Endothelial cell of umbilical vein (primary cell): ENCODE measurements around the gene RNF151.

Experiments used
- EZH2 ChIP-seq: IDR thresholded peaks from 2 replicates; pipeline ENCODE4 v1.6.1; 2012; ENCODE audit warnings: borderline replicate concordance, low read depth, mild to moderate bottlenecking, moderate library complexity, low read length, inconsistent platforms; ENCODE audit not compliant: severe bottlenecking
- POLR2A ChIP-seq: IDR thresholded peaks from 2 replicates; pipeline ENCODE4 v1.6.1; 2012; ENCODE audit warnings: low read depth, mild to moderate bottlenecking, control low read depth, low read length
- POLR2AphosphoS5 ChIP-seq: IDR thresholded peaks from 2 replicates; pipeline ENCODE4 v1.6.1; 2012; ENCODE audit warnings: low read depth, mild to moderate bottlenecking, control low read depth, low read length, moderate library complexity; ENCODE audit not compliant: insufficient read depth
- TF ChIP-seq, protein P1 (sequence below), 2 donors: IDR thresholded peaks; 1 replicate in 1 of 2; 2 replicates in 1 of 2; pipeline ENCODE4 v1.5.1; 2011; ENCODE audit warnings: low read length in 2 of 2, mild to moderate bottlenecking in 2 of 2, moderate library complexity in 2 of 2, control low read depth in 1 of 2, inconsistent platforms in 1 of 2, low read depth in 1 of 2; ENCODE audit not compliant: insufficient read depth in 1 of 2; ENCODE audit errors: extremely low read depth in 1 of 2
- TF ChIP-seq, protein P2 (sequence below): IDR thresholded peaks from 2 replicates; pipeline ENCODE4 v1.6.1; 2011; ENCODE audit not compliant: insufficient read depth, insufficient read length

DNA sequence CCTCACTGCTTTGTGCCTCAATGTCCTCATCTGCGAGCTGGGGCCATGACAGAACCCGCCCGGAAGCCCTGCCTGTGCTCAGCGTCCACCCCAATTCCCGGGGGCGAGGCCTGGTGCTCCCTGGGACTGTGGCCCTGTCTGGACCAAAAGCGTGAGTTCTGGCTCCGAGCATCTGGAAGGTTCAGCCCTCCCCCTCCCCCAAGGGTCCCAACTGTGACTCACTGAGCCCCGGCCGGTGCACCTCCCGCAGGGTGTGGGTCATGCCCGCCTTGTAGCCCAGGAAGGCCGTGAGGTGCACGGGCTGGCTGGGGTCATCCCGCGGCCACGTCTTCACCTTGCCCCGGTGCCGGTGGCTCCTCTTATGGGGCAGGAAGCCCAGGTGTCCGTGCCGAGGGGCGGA lies 12.9 kb upstream of the RNF151 start:
- TF ChIP-seq, protein P1, sequence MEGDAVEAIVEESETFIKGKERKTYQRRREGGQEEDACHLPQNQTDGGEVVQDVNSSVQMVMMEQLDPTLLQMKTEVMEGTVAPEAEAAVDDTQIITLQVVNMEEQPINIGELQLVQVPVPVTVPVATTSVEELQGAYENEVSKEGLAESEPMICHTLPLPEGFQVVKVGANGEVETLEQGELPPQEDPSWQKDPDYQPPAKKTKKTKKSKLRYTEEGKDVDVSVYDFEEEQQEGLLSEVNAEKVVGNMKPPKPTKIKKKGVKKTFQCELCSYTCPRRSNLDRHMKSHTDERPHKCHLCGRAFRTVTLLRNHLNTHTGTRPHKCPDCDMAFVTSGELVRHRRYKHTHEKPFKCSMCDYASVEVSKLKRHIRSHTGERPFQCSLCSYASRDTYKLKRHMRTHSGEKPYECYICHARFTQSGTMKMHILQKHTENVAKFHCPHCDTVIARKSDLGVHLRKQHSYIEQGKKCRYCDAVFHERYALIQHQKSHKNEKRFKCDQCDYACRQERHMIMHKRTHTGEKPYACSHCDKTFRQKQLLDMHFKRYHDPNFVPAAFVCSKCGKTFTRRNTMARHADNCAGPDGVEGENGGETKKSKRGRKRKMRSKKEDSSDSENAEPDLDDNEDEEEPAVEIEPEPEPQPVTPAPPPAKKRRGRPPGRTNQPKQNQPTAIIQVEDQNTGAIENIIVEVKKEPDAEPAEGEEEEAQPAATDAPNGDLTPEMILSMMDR (IDR thresholded peaks at IDR 0.05; ENCODE audit: extremely low read depth in 1 of 2, insufficient read depth in 1 of 2, low read depth in 1 of 2, low read length in 2 of 2) = no peak
- TF ChIP-seq, protein P2, sequence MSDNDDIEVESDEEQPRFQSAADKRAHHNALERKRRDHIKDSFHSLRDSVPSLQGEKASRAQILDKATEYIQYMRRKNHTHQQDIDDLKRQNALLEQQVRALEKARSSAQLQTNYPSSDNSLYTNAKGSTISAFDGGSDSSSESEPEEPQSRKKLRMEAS = no peak
- no peak for TF ChIP-seq POLR2A
- no peak for TF ChIP-seq POLR2AphosphoS5
- TF ChIP-seq EZH2 = no peak
